Ovary (tissue), 9 donors: Measurements from ENCODE around the gene CREB3L1. TPM values are rescaled to one million over a fixed set of nuclear protein-coding genes. Genes with fewer than 3 reads are reported as not detected.

ENCODE experiments used
- DNase-seq, 5 donors: peaks; one replicate each; pipeline ENCODE4 v3.0.0-alpha.2; 2019 to 2020
- H3K27ac ChIP-seq, 2 donors: fragments of 200-600 bp; one replicate each; pipeline versions ENCODE4 v1.5.1 to v1.8.0; 2019 to 2022
- H3K27me3 ChIP-seq: fragments of 200-600 bp; one replicate; pipeline ENCODE4 v1.8.0; 2022
- H3K36me3 ChIP-seq: fragments of 200-600 bp; sonication (generic); one replicate; pipeline ENCODE4 v1.5.1; 2019
- H3K4me1 ChIP-seq: one replicate; pipeline ENCODE4 v1.8.1; 2013; ENCODE audit warnings: mild to moderate bottlenecking, moderate library complexity; ENCODE audit not compliant: insufficient read depth
- H3K4me3 ChIP-seq: fragments of 200-600 bp; sonication (generic); one replicate; pipeline ENCODE4 v1.5.1; 2017
- H3K9me3 ChIP-seq, 2 donors: fragments of 200-600 bp in 1 of 2; sonication (generic) in 1 of 2; one replicate each; pipeline versions ENCODE4 v1.5.1 to v1.8.1; 2013 to 2019; ENCODE audit warnings: mild to moderate bottlenecking in 1 of 2, moderate library complexity in 1 of 2
- CTCF ChIP-seq, 3 donors: fragments of 450-650 bp in 2 of 3; fragments of 200-600 bp in 1 of 3; IDR thresholded peaks; one replicate each; pipeline versions ENCODE4 v1.5.1 to v1.8.0; 2016 to 2022; ENCODE audit warnings: antibody characterized with exemption in 3 of 3, mild to moderate bottlenecking in 1 of 3
- EP300 ChIP-seq: sonication (generic); formaldehyde crosslinking; IDR thresholded peaks from one replicate; pipeline ENCODE4 v1.6.1; 2017; ENCODE audit warnings: antibody characterized with exemption
- POLR2A ChIP-seq: fragments of 450-650 bp; IDR thresholded peaks from one replicate; pipeline ENCODE4 v1.6.1; 2017; ENCODE audit warnings: antibody characterized with exemption, mild to moderate bottlenecking, moderate library complexity
- WGBS, 3 donors: extraction: QIAGEN DNeasy Blood & Tissue Kit in 1 of 3; methylation state at CpG; one replicate each; pipeline versions ENCODE4 v1.1.5 to v1.1.7; 2013 to 2017; 5-methylcytosine and 5-hydroxymethylcytosine counted together
- intact Hi-C, 4 donors: fragments of 100-400 bp; cut with DNase I; formaldehyde crosslinking; loops; one replicate each; pipeline versions ENCODE4 v1.11.0 to v1.15.1; 2022 to 2023
- polyA plus RNA-seq, 2 donors: library from polyadenylated mRNA; stranded (reverse); fragments of 200-250 nt in 1 of 2; fragments of 350-450 nt in 1 of 2; fragmentation: Illumina TruSeq in 1 of 2; extraction: RNeasy Lipid Tissue Mini Kit (QIAGEN cat#74804) in 1 of 2; gene quantifications; one replicate each; pipeline ENCODE4 v1.2.3, GENCODE V29; 2013 to 2014
- total RNA-seq, 7 donors: library from RNA; depleted of rRNA in 2 of 7; stranded (reverse); fragments of >200 nt in 2 of 7; fragmentation: NEBNext Ultra II Directional in 3 of 7; extraction: Animal tissue kit (Norgen Biotek cat#: 25700) in 3 of 7; gene quantifications; one replicate each; pipeline versions ENCODE4 v1.1.0 to v1.2.4, GENCODE V29; 2016 to 2023
- donor health status: DM: no; HTN: no; CAD: no; lungs with moderate emphysema.
- donor health status: DM: no; HTN: no; CAD: no.
- donor health status: Bipolar disorder and iron deficiency.
- donor health status: DM: yes; HTN: yes; CAD: no.
- donor health status: DM: no; HTN: no; CAD: no.
- donor health status: DM: yes; HTN: yes; CAD: no.

Gene CREB3L1
- total and polyA plus RNA-seq, 9 donors, result 1.7 to 63.0 (median 7.5) TPM

DNA sequence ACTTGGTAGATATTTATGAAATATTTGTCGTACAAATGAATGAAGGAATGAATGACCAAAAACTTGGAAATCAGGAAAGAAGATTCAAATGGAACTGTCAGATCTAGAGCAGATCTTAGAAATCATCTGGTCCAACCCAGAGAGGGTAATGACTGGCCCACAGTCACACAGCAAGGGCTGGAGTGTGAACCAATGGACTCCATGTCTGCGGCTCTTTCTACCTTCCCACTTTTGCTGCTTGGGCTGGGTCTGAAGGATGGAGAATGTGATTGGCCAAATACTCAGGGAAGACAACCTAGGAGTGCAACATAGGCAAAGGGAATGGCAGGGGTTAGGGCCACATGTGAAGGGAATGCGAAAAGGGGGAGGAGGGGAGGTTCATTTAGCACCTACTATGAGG, 64.0 kb downstream of the CREB3L1 start:
- no peak overlapping the region for H3K4me3 ChIP-seq
- no peaks in the 10 kb centered on the region for H3K27me3 ChIP-seq
- H3K36me3 ChIP-seq, result no peaks in the 10 kb centered on the region
- DNase-seq, result no peak
- 92 to 96% (median 93%) methylated on average over 3 of the region's 3 CpGs for WGBS, 3 donors
- H3K27ac ChIP-seq, result no peak overlapping the region
- TF ChIP-seq POLR2A, result no peak
- TF ChIP-seq CTCF (IDR thresholded peaks at IDR 0.05), result no peak
- TF ChIP-seq EP300, result no peak
- peaks cover 7% of the 10 kb centered on the region for H3K4me1 ChIP-seq
- intact Hi-C loops, result no loop called here
- H3K9me3 ChIP-seq, result no peaks in the 10 kb centered on the region

DNA sequence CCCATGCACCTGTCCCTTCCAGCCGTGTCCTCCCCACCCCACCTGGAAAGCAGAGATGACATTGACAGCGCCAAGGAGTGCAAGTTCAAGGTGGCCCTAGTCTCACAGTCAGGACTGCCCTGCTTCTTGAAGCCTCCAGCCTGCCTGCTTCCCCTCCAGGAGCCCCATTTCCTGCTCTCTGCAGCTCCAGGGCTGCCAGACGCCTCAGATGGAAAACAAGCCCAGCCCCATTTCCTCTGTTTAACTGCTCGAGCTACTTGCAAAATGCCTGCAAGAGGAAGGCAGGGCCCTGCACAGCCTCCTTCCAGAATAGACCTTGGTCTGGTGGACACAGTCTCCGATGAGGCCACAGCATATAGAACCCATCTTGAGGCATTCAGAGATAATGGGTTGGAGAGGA, 64.8 kb downstream of the CREB3L1 start:
- WGBS, 3 donors, result 44 to 57% (median 47%) methylated on average over 5 of the region's 5 CpGs
- peak in 1 of 5 donors; percentile 35 for DNase-seq
- intact Hi-C loops, result no loop called here
- peaks cover 10% of the 10 kb centered on the region for H3K4me1 ChIP-seq
- H3K9me3 ChIP-seq, result no peaks in the 10 kb centered on the region
- H3K27me3 ChIP-seq, result no peaks in the 10 kb centered on the region
- no peak for TF ChIP-seq POLR2A
- TF ChIP-seq CTCF (IDR thresholded peaks at IDR 0.05), result no peak
- TF ChIP-seq EP300, result no peak
- H3K27ac ChIP-seq, result no peak overlapping the region
- no peak overlapping the region for H3K4me3 ChIP-seq
- no peaks in the 10 kb centered on the region for H3K36me3 ChIP-seq

GRCh38 chr11:46343520-46343919, 66.1 kb downstream of the CREB3L1 start:
- DNase-seq, result no peak
- intact Hi-C loops, result no loop called here
- no peaks in the 10 kb centered on the region for H3K36me3 ChIP-seq
- H3K27me3 ChIP-seq, result no peaks in the 10 kb centered on the region
- peak overlapping the region in 1 of 2 donors; percentile 2 for H3K27ac ChIP-seq
- no peak overlapping the region for H3K4me3 ChIP-seq
- TF ChIP-seq POLR2A, result no peak
- no peak for TF ChIP-seq EP300
- TF ChIP-seq CTCF (IDR thresholded peaks at IDR 0.05), result no peak
- H3K4me1 ChIP-seq, result peaks cover 18% of the 10 kb centered on the region
- WGBS, 3 donors, result 46 to 62% (median 58%) methylated on average over 3 of the region's 3 CpGs
- no peaks in the 10 kb centered on the region for H3K9me3 ChIP-seq

GRCh38 chr11:46345131-46345597, 67.7 kb downstream of the CREB3L1 start:
- no peak for TF ChIP-seq CTCF (IDR thresholded peaks at IDR 0.05)
- TF ChIP-seq EP300, result no peak
- no peak for TF ChIP-seq POLR2A
- Histone ChIP-seq H3K9me3 (no peaks in the 10 kb centered on the region), H3K27me3 (no peaks in the 10 kb centered on the region), H3K36me3 (no peaks in the 10 kb centered on the region), H3K4me1 (peaks cover 18% of the 10 kb centered on the region), H3K4me3 (no peak overlapping the region), H3K27ac (no peak overlapping the region)
- WGBS, 3 donors, result 62 to 66% (median 65%) methylated on average over 20 of the region's 20 CpGs
- DNase-seq, result no peak
- intact Hi-C loops, result no loop called here
